Daoy (cell line): ENCODE data around the gene DGKI. TPM values are rescaled to one million over a fixed set of nuclear protein-coding genes. Genes with fewer than 3 reads are reported as not detected.

ENCODE experiments used
- DNase-seq: peaks from one replicate; pipeline ENCODE4 v3.0.0-alpha.2; 2015; ENCODE audit warnings: low read depth
- total RNA-seq: library from RNA; depleted of rRNA; stranded (reverse); fragments of >200 nt; shearing (Covaris generic); gene quantifications from 2 replicates; pipeline ENCODE4 v1.2.3, GENCODE V29; 2014

DGKI gene
- total RNA-seq, 1 experiment from 2014 or later: 29.9 TPM

GRCh38 chr7:137597856-137598255 lies 248.9 kb downstream of the DGKI start:
- DNase-seq: no peak

- no peak for DNase-seq
Measured at GRCh38 chr7:137593115-137593711, 253.6 kb downstream of the DGKI start.

GRCh38 chr7:137592232-137592896 lies 254.4 kb downstream of the DGKI start:
- peak; percentile 67 for DNase-seq

GRCh38 chr7:137591421-137591837 lies 255.3 kb downstream of the DGKI start:
- DNase-seq: peak; percentile 5

GRCh38 chr7:137590756-137591305 lies 255.9 kb downstream of the DGKI start:
- DNase-seq: no peak

GRCh38 chr7:137590071-137590755 lies 256.6 kb downstream of the DGKI start:
- DNase-seq: no peak

- DNase-seq: no peak
Measured at GRCh38 chr7:137587326-137587725, 259.4 kb downstream of the DGKI start.

- DNase-seq: no peak
Measured at GRCh38 chr7:137585591-137585990, 261.2 kb downstream of the DGKI start.

GRCh38 chr7:137583172-137583571 lies 263.6 kb downstream of the DGKI start:
- no peak for DNase-seq

- peak; percentile 63 for DNase-seq
Measured at GRCh38 chr7:137579913-137580640, 266.7 kb downstream of the DGKI start.

- DNase-seq: no peak
Measured at GRCh38 chr7:137578541-137578940, 268.2 kb downstream of the DGKI start.

- DNase-seq: no peak
Measured at GRCh38 chr7:137577184-137577583, 269.6 kb downstream of the DGKI start.

- DNase-seq: no peak
Measured at GRCh38 chr7:137576481-137576880, 270.3 kb downstream of the DGKI start.

GRCh38 chr7:137574812-137575211 lies 272.0 kb downstream of the DGKI start:
- DNase-seq: no peak

- no peak for DNase-seq
Measured at GRCh38 chr7:137572056-137572784, 274.6 kb downstream of the DGKI start.

GRCh38 chr7:137564677-137565076 lies 282.1 kb downstream of the DGKI start:
- DNase-seq: no peak

- no peak for DNase-seq
Measured at GRCh38 chr7:137563981-137564380, 282.8 kb downstream of the DGKI start.

- DNase-seq: no peak
Measured at GRCh38 chr7:137547485-137547884, 299.3 kb downstream of the DGKI start.

- no peak for DNase-seq
Measured at GRCh38 chr7:137546671-137547070, 300.1 kb downstream of the DGKI start.

GRCh38 chr7:137546009-137546408 lies 300.8 kb downstream of the DGKI start:
- no peak for DNase-seq

- no peak for DNase-seq
Measured at GRCh38 chr7:137545059-137545716, 301.6 kb downstream of the DGKI start.
